ENCODE results near the gene SVBP.
"Not testable (repeated sequence)": the region's sequence is repeated elsewhere in the genome, so short reads cannot be mapped to it uniquely, and the experiment has no call there.

The SVBP gene

DNA sequence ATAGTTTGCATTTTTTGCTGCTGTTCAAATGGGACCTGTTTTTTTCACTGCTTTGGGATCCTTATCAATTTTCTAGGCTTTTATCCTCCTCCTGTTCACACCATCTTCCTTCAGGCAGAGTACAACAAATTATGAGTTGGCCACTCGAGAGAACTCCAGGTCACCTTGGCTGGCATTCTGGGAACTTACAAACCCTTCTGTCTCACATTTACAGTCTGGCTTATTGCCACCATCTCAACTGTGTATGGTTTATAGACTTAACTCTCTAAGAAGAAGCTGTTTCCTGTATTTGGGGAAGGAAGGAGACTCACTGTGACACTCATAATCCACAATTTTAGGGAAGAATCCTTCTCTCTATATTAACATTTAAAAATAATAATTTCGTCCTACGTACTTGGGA, 23.8 kb upstream of the SVBP start:
- DNase-seq: no peak

DNA sequence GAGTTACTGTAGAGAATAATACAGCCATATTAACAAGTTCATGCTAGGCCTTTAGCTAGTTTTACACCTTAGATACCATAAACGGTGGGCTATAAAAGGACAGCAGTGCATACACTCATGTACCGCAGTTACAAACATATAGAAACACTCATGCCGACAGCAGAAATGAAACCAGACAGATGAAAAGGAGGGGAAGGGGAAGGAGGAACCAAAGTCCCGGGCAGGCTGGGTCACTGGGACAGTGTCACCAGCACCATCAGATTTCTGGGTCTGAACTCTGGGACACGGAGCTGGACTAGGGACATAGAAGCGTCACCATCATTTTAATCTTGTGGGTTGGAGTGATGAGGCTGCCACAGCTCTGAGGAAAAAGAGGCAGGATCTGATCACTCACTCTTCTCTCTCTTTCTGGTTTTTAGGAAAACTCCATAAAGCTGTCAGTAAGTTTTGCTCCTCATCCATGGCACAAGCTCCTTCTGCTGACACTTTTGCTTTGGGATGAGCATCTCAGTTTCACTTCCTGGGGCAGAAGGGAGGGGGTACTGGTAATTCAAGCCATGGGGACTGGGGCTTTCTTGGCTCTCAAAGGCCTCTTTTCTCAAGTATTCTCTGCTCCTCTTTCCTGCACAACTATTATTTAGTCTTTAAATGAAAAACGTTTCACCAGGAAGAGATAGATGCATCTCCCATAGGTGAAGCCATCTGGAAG, 21.4 kb upstream of the SVBP start:
- no peak for DNase-seq

DNA sequence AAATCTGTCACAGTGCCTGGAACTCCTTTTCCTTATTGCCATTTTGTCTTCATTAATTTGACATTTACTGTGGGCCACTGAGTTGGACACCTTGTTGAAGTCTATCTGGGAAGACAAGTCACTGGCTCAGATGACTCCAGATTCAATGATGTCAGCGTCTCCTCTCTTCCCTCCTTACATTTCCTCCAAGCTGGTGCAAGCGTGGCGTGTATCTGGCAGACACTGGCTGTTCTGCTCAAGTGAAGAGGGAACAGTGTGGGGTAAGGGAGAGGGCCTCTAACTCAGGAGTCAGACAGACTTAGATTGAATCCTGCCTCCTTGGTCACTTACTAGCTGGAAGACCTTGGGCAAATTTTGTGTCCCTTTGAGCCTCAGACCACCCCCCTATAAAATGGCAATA, 20.5 kb upstream of the SVBP start:
- DNase-seq: no peak

DNA sequence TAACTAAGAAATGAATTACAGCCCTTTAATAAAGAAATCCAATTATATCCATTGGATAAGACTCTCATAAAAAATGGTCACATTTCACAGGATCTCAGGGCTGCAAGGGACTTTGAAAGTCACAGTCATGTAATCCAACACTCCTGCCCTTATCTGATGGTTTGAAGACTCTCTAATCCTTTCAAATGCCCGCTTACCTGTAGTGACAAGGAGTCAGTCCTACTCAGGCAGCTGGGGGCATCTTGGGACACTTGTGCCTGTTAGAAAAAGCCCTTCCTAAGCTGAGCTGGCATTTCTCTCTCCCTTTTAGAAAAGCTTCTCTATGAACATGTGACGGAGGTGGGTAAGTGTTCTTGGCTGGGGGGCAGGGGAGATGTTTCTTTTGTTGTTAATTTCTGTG, 18.2 kb upstream of the SVBP start:
- no peak for DNase-seq

DNA sequence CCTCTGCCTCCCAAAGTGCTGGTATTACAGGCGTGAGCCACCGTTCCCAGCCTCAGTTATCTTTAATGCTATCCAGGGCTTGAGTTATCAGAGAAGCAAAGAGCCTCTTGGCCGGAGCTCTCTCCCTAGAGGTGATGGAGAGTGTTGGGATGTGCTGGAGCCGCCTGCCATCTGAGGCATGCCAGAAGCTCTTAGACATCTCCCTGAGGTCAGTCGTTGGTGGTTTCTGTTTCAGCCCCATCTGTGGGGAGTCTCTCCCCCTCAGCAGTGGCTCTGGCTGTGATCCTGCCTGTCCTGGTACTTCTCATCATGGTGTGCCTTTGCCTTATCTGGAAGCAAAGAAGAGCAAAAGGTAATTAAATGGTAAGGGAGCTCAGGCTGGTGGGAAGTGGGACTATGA, 17.6 kb upstream of the SVBP start:
- DNase-seq: no peak

DNA sequence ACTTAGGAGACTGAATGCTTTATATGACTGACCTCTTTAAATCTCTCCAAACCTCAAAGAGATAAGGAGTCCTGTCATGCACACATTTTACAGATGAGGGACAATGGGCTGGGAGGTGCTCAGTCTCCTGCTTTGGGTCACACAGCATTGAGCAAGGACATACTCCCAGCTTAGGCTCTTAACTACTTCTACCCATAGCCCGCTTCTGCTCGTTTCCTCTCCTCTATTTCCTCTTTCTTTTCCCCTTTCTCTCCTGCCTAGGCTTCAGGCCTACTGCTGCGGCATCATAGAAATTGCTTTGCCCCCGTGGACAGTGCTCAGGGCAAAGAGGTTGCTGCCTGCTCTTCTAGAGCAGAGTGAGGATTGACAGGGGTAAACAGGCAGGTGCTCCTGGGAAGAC, 16.8 kb upstream of the SVBP start:
- no peak for DNase-seq

DNA sequence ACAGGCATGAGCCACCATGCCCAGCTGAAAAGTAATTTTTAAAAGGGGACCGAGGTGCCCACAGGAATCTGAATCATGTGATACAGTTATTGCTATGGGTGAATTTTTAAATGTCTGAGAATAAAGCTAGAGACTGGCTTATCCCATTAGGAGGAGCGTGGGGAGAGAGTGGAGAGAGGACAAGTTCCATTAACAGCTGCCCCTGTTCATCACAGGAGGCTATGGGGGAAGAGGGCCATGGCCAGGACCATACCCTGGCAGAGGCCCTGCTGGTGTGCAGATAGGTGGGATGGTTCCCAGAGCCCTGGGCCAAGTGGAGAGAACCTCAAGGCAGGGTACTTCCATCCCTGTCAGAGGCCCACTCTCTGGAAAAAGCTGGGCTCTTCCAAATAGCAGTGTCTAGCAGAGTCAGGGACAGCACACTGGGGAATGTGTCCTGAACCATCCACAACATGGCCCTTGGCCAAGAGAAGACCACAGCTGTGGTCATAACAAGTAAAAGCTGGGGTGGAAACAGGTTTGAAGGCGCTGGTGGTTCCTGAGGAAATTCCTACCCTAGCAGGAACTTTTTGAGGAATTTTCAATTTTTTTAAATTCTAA, 15.5 kb upstream of the SVBP start:
- no peak for DNase-seq

DNA sequence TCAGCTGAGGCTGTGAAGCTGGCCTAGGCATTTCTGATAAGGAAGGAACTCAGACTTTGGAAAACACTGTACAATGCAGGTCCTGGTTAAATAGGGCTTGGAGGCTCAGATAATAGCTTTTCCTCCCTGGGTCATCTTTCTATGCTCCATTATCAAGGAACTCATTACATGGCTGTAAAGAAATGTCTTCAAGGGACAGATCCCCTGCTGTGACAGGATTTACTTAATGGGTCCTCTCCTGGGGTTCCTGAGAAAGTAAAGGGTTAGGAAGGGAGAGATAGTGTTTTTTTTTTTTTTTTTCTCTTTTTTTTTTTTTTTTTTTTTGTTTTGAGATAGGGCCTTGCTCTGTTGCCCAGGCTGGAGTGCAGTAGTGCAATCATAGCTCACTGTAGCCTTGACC, 14.1 kb upstream of the SVBP start:
- no peak for DNase-seq

DNA sequence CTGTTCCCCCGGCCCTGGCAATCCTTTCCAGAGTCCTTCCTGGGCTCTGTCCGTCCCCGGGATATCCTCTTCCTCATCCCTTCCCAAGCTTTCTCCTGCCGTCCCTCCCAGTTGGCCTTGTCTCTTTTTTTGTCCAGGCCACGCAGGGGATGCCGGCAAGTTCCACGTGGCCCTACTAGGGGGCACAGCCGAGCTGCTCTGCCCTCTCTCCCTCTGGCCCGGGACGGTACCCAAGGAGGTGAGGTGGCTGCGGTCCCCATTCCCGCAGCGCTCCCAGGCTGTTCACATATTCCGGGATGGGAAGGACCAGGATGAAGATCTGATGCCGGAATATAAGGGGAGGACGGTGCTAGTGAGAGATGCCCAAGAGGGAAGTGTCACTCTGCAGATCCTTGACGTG, 13.4 kb upstream of the SVBP start:
- DNase-seq: no peak

DNA sequence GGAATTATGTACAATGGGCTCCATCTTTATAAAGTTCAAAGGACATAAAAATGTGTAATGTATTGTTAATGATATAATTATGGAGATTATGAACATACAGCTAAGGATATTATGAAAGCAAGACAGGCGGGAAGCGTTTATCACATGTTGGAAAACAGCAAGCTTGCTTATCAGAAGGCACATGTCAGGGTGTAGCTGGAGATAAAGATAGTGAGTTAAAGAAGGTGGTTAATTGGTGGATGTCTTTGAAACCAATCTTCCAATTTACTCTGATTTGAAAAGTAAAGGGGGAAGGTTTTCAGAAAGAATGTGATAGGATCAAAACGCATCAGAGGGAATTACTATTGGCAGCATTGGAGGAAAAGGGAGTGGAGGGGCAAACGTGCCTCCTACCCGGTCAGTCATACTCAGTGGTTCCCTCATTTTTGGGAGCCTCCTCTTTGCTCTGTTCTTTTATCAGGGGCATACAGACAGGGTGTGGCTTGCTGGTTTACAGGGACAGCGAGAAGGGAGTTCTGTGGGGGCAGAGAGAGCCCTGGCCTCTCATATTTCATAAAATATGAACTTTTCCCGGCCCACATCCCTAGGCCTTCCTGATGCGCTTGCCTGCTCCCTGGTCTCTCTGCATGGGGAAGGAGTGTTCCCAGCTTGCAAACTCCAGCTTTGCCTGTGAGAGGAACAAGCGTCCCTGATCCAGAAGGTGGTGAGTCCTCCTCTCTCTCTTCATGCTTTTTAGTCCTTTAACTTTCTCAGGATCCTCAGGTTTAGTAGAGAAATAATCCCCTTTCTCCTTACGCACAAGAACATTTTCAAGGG, 8.0 kb upstream of the SVBP start:
- no peak for DNase-seq

DNA sequence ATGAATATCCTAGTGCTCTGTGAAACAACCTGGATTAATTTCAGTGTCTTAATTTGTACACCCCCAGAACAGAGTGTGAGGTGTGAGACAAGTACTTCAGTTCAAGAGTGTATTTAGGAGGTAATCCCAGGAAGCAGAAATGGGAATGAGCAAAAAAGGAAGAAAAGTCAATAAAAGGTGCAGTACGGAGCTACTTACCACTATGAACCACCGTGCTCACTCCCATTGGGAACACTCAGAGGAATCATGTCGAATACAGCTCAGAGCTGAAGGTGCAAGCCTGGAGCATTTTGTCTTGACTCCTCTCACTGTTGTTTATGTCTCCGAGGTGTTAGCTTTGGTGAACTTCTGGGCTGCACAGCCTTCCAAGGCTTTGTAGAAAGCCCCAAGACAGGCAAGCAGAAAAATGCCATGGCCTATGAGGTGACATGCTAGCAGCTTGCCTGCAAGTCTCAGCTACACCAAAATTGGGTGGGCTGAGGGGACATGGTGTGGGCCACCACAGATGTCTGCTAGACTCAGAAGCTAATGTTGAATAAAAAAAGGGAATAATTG, 7.4 kb upstream of the SVBP start:
- DNase-seq: no peak

DNA sequence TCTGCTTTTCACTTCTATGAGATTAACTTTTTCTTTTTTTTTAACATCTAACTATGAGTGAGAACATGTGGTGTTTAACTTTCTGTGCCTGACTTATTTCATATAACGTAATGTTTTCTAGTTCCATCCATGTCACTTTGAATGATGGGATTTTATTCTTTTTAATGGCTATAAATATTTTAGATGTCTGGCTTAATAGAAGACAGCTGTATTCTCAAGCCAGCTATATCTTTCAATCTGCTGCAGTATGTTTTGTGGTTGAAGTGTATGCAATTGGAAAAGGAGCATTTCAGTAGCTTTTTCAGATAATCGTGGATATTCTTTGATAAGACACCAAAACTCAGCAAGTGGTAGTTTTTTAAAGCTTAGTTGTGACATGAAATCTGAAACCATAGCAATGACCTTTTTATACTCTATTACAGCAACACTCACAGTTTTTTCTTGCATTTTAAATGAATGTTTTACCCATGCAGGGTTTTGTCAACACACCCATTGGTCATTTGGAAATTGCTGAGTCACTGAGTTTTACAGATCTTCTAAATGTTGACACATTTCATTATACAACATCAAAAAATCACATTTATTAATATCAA, 5.7 kb upstream of the SVBP start:
- DNase-seq: no peak

DNA sequence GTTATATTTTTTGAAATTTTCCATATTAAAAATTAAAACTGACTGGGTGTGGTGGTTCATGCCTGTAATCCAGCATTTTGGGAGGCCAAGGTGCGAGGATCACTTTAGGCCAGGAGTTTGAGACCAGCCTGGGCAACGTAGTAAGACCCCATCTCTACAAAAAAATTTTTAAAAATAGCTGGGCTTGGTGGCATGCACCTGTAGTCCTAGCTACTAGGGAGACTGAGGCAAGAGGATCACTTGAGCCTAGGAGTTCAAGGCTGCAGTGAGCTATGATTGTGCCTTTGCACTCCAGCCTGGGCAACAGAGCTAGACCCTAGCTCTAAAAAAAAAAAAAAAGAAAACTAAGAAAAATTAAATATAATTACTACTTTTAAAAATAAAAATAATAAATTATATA, 4.5 kb upstream of the SVBP start:
- no peak for DNase-seq

DNA sequence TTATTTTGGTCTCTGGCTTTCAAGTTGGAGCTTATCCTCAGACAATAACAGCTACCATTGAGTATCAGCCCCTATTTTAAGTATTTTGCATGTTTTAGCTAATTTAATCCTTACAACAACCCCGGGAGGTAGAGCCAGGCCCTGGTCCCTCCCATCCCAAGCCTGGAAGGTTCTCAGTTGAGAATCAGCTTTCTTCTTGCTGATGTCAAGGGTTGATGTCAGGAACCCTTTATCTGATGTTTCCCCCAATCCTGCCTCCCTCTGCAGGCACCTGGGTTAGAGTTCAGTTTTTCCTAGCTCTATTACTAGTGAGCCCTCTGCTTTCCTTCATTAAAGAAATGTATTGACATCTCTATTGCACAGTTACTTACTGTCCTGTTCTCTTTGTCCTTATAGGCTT, 3.6 kb upstream of the SVBP start:
- DNase-seq: no peak

DNA sequence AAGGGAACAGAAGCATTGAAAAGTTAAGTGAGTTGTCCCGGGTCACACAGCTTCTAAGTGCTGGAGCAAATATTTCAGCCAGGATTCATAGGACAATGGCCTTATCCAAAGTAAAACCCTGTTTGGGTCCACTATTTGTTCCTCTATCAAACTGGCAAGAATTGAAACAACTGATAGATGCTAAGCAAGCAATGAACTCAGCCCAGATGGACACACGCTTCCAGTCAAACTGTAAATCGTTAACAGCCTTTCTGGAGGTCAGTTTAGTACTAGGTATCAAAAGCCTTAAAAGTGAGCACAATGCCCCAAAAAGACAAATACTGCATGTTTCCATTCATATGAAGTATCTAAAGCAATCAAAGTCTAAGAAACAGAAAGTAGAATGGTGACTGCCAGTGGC, 779 bp upstream of the SVBP start:
- DNase-seq: no peak

DNA sequence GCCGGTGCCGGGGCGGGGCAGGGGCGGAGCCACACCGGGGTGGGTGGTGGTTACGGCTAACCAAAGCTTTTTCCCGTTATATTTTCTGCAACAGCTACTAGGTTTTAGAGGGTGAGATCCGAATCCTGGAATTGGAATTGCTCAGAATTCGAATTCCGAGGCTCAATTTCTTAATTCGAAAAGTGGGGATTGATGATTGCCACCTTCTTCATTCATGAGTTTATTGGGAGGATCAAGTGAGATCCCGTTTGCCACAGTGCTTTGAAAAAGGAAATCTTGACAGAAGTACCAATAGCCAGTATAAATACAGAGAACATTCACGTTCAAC, 207 bp upstream of the SVBP start:
- no peak for DNase-seq

DNA sequence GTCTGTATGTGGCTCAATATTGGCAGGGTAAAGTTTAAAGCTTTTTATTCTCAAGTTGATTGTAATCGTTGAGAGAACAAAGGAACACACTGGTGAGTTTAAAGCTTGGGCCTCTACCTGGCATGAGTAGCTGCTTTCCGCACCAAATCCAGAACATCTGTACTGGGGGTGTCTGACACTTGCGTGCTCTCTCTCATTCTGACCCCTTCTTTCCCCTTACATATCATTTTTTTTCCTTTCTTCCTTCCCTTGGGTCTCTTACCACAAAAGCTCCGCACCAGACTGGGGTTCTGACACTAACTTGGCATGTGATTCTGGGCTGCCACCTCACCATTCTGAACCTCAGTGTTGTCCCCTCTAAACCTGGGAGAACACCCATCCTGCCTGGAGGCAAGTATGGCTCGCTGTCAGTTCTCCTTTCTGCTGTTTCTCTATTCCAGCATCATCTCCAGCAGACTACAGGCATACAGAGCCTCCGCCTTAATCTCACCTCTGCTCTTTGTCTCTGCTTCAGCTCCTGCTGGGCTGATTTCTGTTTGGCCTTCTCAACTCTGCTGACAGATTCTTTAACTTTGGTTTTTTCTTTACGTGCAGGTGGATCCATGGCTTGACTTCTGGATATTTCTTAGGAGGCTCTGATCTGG, 1.1 kb downstream of the SVBP start:
- no peak for DNase-seq

DNA sequence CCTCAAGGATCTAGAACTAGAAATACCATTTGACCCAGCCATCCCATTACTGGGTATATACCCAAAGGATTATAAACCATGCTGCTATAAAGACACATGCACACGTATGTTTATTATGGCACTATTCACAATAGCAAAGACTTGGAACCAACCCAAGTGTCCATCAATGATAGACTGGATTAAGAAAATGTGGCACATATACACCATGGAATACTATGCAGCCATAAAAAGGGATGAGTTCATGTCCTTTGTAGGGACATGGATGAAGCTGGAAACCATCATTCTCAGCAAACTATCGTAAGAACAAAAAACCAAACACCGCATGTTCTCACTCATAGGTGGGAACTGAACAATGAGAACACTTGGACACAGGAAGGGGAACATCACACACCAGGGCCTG, 2.4 kb downstream of the SVBP start:
- DNase-seq: not testable (repeated sequence)

DNA sequence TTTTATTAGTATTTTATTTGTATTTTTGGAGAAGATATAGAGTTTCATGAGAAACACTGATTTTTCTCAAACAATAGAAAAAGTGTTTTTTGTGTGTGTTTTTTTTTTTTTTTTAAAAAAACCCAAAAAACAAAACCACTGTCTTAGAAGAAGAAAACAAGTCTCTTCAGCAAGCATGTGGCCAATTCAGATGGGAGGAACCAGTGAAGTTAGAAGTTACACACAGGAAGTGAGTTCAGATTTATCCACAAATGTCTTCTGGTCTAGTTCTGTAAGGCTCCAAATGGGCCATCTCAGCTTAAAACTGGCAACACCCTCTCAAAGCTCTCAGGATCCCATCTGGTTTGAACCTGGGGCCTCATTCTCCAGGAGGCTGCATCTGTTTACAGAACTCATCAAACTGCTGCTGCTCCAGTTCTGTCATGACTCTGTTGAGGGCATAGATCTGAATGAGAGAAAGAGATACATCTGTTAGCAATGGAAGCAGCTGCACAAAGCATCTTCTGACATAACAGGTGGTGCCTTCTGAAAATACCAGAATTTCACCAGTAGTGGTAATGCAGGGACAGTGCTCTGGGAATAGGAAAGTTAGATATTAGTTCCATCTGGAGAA, 10.0 kb downstream of the SVBP start:
- DNase-seq: no peak

DNA sequence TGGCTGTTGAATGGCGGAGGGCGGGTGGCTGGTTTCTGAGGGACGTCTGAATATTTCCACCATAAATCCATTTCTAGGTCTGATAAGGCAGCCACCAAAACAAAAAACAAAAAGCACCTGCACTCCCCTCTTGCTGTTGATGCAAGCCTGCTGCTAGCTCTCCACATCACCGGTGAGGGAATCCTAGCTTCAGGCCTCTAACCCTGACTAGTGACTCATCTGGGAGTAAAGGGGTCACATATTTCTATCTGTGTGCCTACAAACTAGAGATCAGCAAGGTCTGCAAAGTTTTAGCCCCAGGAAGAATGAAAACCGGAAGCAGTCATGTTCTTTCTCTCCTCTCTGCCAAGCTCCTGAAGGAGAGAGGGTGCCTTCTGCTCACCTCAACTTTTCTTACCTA, 10.6 kb downstream of the SVBP start:
- no peak for DNase-seq

DNA sequence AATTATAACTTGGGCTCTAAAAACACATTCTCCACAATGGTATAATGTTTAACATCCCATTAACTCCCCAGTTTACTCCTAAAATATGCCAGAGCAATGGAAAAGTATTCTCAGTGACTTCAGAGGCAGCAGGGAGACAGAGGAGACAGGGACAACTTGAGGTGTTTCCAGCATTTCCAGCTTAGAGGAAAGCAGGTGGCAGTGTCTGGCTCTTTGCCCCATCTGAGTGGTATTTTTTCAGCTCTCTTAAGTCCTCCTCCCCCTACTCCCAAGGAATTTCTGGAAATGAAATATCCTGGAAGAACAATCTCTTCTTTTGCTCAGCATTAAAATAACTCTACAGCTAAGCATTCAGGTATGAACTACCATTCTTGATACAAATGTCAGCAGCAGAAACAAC, 11.0 kb downstream of the SVBP start:
- no peak for DNase-seq

DNA sequence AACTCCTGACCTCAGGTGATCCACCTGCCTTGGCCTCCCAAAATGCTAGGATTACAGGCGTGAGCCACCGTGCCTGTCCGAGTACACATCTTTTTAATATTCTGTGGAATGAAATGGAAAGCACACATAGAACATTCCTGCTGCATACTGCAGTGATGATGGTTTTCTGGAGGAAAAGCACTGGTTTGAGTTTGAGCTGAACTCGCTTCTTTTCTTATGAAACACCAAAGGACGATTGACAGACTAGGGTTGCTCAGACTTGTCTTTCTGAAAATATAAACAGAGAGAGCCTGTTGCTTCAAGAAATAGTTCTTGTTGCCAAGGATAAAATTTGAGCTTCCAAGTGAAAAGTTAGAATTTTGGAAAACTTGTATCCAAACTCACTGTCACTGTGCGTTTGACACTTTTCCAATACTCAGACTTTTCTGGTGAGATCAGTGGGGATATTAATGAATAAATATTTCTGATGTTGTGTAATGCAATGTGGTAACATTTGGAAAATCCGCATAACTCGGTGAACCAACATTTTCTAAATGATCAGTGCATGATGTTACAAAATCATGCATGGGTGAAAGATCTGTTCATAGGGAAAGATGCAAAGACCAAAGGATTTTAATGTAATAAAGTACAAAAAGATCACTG, 15.2 kb downstream of the SVBP start:
- no peak for DNase-seq

All from CD4-positive, alpha-beta T cell treated with Interleukin-10 for 1 hour (primary cell).